ENCODE data around the gene ATG13. TPM values are rescaled to one million over a fixed set of nuclear protein-coding genes. Genes with fewer than 3 reads are reported as not detected.

Gene ATG13
- polyA plus RNA-seq, 1 donor from 2014 or later = 21.1 TPM

DNA sequence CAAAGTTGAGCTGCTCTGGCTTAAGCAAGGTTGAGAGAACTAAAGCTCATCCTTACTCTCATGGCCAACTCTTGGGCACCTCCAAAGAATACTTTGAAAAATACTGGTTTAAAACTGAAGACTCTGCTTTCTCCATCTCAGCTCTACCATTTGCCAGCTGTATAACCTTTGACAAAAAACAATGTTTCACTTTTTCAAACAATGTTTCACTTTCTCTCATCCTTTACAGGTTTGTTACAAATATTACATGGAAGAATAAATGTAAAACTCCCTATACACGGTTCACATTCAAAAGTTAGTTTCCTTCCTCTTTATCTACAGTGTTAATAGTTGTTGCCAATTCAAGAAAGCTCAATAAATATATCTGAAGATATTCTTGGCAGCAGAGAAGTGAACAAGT is 42.7 kb upstream of the ATG13 start:
- H3F3A ChIP-seq (ENCODE audit: insufficient read depth, low read length, poor library complexity, severe bottlenecking) = no peaks in the 10 kb centered on the region
- H3K79me2 ChIP-seq (replicated peaks; ENCODE audit: insufficient read depth, low read length) = peaks cover 23% of the 10 kb centered on the region
- no peaks in the 10 kb centered on the region for H3K9me3 ChIP-seq (ENCODE audit: low read length)

DNA sequence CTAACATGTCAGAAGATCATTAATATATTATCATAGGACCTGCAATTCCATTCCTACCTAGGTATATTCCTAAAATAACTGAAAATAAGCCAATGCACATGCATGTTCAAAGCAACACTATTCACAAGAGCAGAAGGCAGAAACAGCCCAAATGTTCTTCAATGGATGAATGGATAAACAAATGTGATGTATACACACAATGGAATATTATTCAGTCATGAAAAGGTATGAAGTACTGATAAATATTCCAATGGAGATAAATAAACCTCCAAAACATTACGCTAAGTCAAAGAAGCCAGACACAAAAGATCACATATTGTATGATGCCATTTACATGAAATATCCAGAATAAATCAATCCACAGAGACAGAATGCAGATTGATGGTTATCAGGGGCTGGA is 40.3 kb upstream of the ATG13 start:
- no peaks in the 10 kb centered on the region for H3K36me3 ChIP-seq (ENCODE audit: insufficient read depth, low read length)
- H3K9ac ChIP-seq (ENCODE audit: low read length) = no peak overlapping the region
- H2AFZ ChIP-seq (ENCODE audit: low read depth, low read length) = no peak overlapping the region
- H3K27ac ChIP-seq (ENCODE audit: low read length) = no peak overlapping the region
- peaks cover 38% of the 10 kb centered on the region for H3K79me2 ChIP-seq (replicated peaks; ENCODE audit: insufficient read depth, low read length)
- H4K20me1 ChIP-seq (ENCODE audit: insufficient read depth) = no peaks in the 10 kb centered on the region
- no peaks in the 10 kb centered on the region for H3F3A ChIP-seq (ENCODE audit: insufficient read depth, low read length, poor library complexity, severe bottlenecking)
- H3K4me2 ChIP-seq (ENCODE audit: low read length) = no peak overlapping the region
- no peaks in the 10 kb centered on the region for H3K9me2 ChIP-seq (ENCODE audit: insufficient read depth, low read length)
- H3K4me3 ChIP-seq (ENCODE audit: low read length) = no peak overlapping the region
- no peaks in the 10 kb centered on the region for H3K9me3 ChIP-seq (ENCODE audit: low read length)
- H3K27me3 ChIP-seq (ENCODE audit: insufficient read depth, low read depth, low read length) = no peaks in the 10 kb centered on the region
- TF ChIP-seq MXI1 (conservative IDR thresholded peaks at IDR 0.05; ENCODE audit: poor library complexity, severe bottlenecking) = no peak
- TF ChIP-seq RAD21 (conservative IDR thresholded peaks at IDR 0.05) = no peak
- TF ChIP-seq TAF1 (IDR thresholded peaks at IDR 0.05; ENCODE audit: low read depth) = no peak
- no peak for TF ChIP-seq REST (IDR thresholded peaks at IDR 0.05; ENCODE audit: borderline replicate concordance)
- TF ChIP-seq EP300 (conservative IDR thresholded peaks at IDR 0.05; ENCODE audit: poor library complexity, severe bottlenecking) = no peak
- TF ChIP-seq, protein P1, sequence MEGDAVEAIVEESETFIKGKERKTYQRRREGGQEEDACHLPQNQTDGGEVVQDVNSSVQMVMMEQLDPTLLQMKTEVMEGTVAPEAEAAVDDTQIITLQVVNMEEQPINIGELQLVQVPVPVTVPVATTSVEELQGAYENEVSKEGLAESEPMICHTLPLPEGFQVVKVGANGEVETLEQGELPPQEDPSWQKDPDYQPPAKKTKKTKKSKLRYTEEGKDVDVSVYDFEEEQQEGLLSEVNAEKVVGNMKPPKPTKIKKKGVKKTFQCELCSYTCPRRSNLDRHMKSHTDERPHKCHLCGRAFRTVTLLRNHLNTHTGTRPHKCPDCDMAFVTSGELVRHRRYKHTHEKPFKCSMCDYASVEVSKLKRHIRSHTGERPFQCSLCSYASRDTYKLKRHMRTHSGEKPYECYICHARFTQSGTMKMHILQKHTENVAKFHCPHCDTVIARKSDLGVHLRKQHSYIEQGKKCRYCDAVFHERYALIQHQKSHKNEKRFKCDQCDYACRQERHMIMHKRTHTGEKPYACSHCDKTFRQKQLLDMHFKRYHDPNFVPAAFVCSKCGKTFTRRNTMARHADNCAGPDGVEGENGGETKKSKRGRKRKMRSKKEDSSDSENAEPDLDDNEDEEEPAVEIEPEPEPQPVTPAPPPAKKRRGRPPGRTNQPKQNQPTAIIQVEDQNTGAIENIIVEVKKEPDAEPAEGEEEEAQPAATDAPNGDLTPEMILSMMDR (IDR thresholded peaks at IDR 0.05; ENCODE audit: poor library complexity, severe bottlenecking) = no peak
- TF ChIP-seq EZH2 (IDR thresholded peaks at IDR 0.05; ENCODE audit: borderline replicate concordance, insufficient read depth, low read length, poor library complexity, severe bottlenecking) = no peak
- TF ChIP-seq POLR2AphosphoS5 (IDR thresholded peaks at IDR 0.05) = no peak

More for the DNA sequence above, 42.7 kb upstream of the ATG13 start:
- Histone ChIP-seq H2AFZ (ENCODE audit: low read depth, low read length) (no peak overlapping the region), H3K27ac (ENCODE audit: low read length) (no peak overlapping the region), H3K9ac (ENCODE audit: low read length) (no peak overlapping the region), H3K36me3 (ENCODE audit: insufficient read depth, low read length) (no peaks in the 10 kb centered on the region), H3K4me2 (ENCODE audit: low read length) (no peak overlapping the region), H3K4me3 (ENCODE audit: low read length) (no peak overlapping the region), H4K20me1 (ENCODE audit: insufficient read depth) (no peaks in the 10 kb centered on the region), H3K27me3 (ENCODE audit: insufficient read depth, low read depth, low read length) (no peaks in the 10 kb centered on the region), H3K9me2 (ENCODE audit: insufficient read depth, low read length) (no peaks in the 10 kb centered on the region)
- TF ChIP-seq POLR2AphosphoS5 (IDR thresholded peaks at IDR 0.05) (no peak), EZH2 (IDR thresholded peaks at IDR 0.05; ENCODE audit: borderline replicate concordance, insufficient read depth, low read length, poor library complexity, severe bottlenecking) (no peak), SMC3 (conservative IDR thresholded peaks at IDR 0.05; ENCODE audit: poor library complexity) (no peak), MXI1 (conservative IDR thresholded peaks at IDR 0.05; ENCODE audit: poor library complexity, severe bottlenecking) (no peak), TAF1 (IDR thresholded peaks at IDR 0.05; ENCODE audit: low read depth) (no peak), REST (IDR thresholded peaks at IDR 0.05; ENCODE audit: borderline replicate concordance) (no peak), EP300 (conservative IDR thresholded peaks at IDR 0.05; ENCODE audit: poor library complexity, severe bottlenecking) (no peak), RAD21 (conservative IDR thresholded peaks at IDR 0.05) (no peak)
- TF ChIP-seq, protein P1 (IDR thresholded peaks at IDR 0.05; ENCODE audit: poor library complexity, severe bottlenecking) = no peak
